HepG2 (cell line): ENCODE data around the gene GPR6. TPM values are rescaled to one million over a fixed set of nuclear protein-coding genes. Genes with fewer than 3 reads are reported as not detected.

ENCODE experiments used
- ARID4A ChIP-seq: sonication (generic); formaldehyde crosslinking; IDR thresholded peaks from 2 replicates; pipeline ENCODE4 v1.5.0; 2020; ENCODE audit warnings: mild to moderate bottlenecking, missing genetic modification reagents, borderline replicate concordance
- DMTF1 ChIP-seq: sonication (generic); formaldehyde crosslinking; IDR thresholded peaks from 2 replicates; pipeline ENCODE4 v1.4.0; 2020; ENCODE audit warnings: mild to moderate bottlenecking, missing genetic modification reagents
- HBP1 ChIP-seq: IDR thresholded peaks from 2 replicates; pipeline ENCODE4 v1.6.1; 2016; ENCODE audit warnings: low read depth, control low read depth
- NR3C1 ChIP-seq: sonication (generic); formaldehyde crosslinking; IDR thresholded peaks from 2 replicates; pipeline ENCODE4 v1.4.0; 2020; ENCODE audit warnings: missing genetic modification reagents
- ZNF275 ChIP-seq: sonication (generic); formaldehyde crosslinking; IDR thresholded peaks from 2 replicates; pipeline ENCODE4 v1.8.0; 2022; ENCODE audit warnings: missing genetic modification reagents, mild to moderate bottlenecking, inconsistent platforms, borderline replicate concordance
- ZNF513 ChIP-seq: sonication (generic); formaldehyde crosslinking; conservative IDR thresholded peaks from 2 replicates; pipeline ENCODE4 v1.5.0; 2020; ENCODE audit warnings: missing genetic modification reagents
- polyA plus RNA-seq, 8 experiments: library from polyadenylated mRNA; depleted of rRNA in 3 of 8; stranded (reverse) in 7 of 8; unstranded in 1 of 8; fragments of >200 nt; fragmentation: Illumina TruSeq in 4 of 8; extraction: Trizol in 4 of 8; gene quantifications; 2 replicates each; pipeline versions ENCODE4 v1.2.1 to v1.2.3, GENCODE V29; 2011 to 2016; ENCODE audit warnings: low read depth in 4 of 8, missing spikeins in 1 of 8, mixed read lengths in 1 of 8; ENCODE audit not compliant: insufficient read depth in 1 of 8
- total RNA-seq, 5 experiments: library from RNA; depleted of rRNA; stranded (reverse); fragments of >200 nt; fragmentation: Illumina TruSeq; extraction: Trizol; gene quantifications; 2 replicates each; pipeline ENCODE4 v1.2.3, GENCODE V29; 2016; ENCODE audit warnings: low read depth in 1 of 5

GPR6 gene
- total and polyA plus RNA-seq, 2 of the 13 experiments (the other 11 are each of a cell fraction or from before 2014, with no cell fraction given): not detected

- TF ChIP-seq DMTF1 (CRISPR knock-in tag): no peak
- no peak for TF ChIP-seq ARID4A
- TF ChIP-seq HBP1 (CRISPR knock-in tag): no peak
- no peak for TF ChIP-seq ZNF275 (CRISPR knock-in tag)
- no peak for TF ChIP-seq NR3C1 (CRISPR knock-in tag)
- TF ChIP-seq ZNF513: no peak
These were observed 43.8 kb upstream of the GPR6 start (continued) for GRCh38 chr6:109934293-109934692.
